ENCODE data around the gene P2RX4. TPM values are rescaled to one million over a fixed set of nuclear protein-coding genes. Genes with fewer than 3 reads are reported as not detected.

The P2RX4 gene
- total and polyA plus RNA-seq, 2 of the 4 experiments (the other 2 are of a cell fraction): 9.5 to 12.6 TPM

DNA sequence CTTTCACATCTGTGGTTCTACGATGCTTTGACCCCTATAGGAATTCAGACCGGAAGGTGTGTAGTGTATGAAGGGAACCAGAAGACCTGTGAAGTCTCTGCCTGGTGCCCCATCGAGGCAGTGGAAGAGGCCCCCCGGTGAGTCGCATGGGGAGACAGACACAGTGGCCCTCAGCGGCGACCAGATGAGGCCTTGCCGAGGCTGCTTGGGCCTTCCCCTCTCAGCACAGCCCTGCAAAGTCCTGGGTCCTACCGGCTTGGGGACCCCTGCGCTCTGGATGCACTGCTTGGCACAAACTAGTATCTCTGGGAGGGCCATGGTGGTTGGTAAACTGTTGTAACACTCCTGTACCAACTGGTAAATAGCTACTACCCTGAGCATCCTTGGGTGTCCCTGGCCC is 47.5 kb upstream of the P2RX4 start (continued):
- TF ChIP-seq, protein P1, sequence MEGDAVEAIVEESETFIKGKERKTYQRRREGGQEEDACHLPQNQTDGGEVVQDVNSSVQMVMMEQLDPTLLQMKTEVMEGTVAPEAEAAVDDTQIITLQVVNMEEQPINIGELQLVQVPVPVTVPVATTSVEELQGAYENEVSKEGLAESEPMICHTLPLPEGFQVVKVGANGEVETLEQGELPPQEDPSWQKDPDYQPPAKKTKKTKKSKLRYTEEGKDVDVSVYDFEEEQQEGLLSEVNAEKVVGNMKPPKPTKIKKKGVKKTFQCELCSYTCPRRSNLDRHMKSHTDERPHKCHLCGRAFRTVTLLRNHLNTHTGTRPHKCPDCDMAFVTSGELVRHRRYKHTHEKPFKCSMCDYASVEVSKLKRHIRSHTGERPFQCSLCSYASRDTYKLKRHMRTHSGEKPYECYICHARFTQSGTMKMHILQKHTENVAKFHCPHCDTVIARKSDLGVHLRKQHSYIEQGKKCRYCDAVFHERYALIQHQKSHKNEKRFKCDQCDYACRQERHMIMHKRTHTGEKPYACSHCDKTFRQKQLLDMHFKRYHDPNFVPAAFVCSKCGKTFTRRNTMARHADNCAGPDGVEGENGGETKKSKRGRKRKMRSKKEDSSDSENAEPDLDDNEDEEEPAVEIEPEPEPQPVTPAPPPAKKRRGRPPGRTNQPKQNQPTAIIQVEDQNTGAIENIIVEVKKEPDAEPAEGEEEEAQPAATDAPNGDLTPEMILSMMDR (conservative IDR thresholded peaks at IDR 0.05; ENCODE audit: low read depth, low read length): no peak
- no peak for TF ChIP-seq CHD1 (IDR thresholded peaks at IDR 0.05; ENCODE audit: low read depth, low read length)

DNA sequence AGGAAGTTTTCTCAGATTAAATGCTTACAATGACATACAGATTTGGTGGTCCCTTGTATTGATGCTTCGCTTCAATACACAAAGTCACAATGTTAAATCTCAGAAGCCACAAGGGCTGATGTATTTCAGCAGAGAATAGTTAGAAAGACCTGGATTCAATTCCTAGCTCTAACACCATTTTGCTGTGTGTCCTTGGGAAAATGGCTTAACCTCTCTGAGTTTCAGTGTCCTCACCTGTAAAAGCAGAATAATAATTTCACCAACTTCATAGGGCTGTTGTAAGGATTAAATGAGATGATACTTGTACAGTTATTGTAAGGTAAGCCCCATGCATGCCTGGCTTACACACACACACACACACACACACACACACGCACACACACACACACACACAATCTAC is 46.9 kb upstream of the P2RX4 start:
- H3K9me3 ChIP-seq (ENCODE audit: control insufficient read depth, insufficient read depth, low read length): peaks cover 5% of the 10 kb centered on the region
- H3K79me1 ChIP-seq (ENCODE audit: low read depth in 1 of 2, low read length in 2 of 2): no peaks in the 10 kb centered on the region
- H4K5ac ChIP-seq (ENCODE audit: low read depth, low read length): no peak overlapping the region
- no peak for ATAC-seq (ENCODE audit: low read depth)
- H2BK5ac ChIP-seq (ENCODE audit: low read depth, low read length, poor library complexity, severe bottlenecking): no peak overlapping the region
- intact Hi-C loops (cut with micrococcal nuclease): no loop called here
- H4K8ac ChIP-seq (ENCODE audit: low read depth in 2 of 2, low read length in 2 of 2): no peak overlapping the region
- H3K4me3 ChIP-seq (ENCODE audit: insufficient read depth, low read depth, low read length): no peak overlapping the region
- no peak overlapping the region for H4K91ac ChIP-seq (ENCODE audit: insufficient read depth, low read depth, low read length)
- no peak overlapping the region for H3K4ac ChIP-seq (ENCODE audit: low read depth, low read length)
- DNase-seq: no peak
- H2BK15ac ChIP-seq (ENCODE audit: low read depth, low read length): no peak overlapping the region
- H2BK20ac ChIP-seq (ENCODE audit: low read depth, low read length): no peak overlapping the region
- H3K4me1 ChIP-seq (ENCODE audit: control insufficient read depth, insufficient read depth, low read length): no peaks in the 10 kb centered on the region
- in situ Hi-C loops (cut with MboI; ENCODE audit: low sequenced_read_pairs): no loop called here
- H3K56ac ChIP-seq (ENCODE audit: extremely low read depth, insufficient read depth, low read length): no peak overlapping the region
- H3K14ac ChIP-seq (replicated peaks; ENCODE audit: low read depth, low read length): no peak overlapping the region
- H3K27ac ChIP-seq (ENCODE audit: insufficient read depth, low read length): no peak overlapping the region
- peaks cover 10% of the 10 kb centered on the region for H3K27me3 ChIP-seq (ENCODE audit: control insufficient read depth, insufficient read depth, low read length)
- no peak overlapping the region for H3K9ac ChIP-seq (ENCODE audit: low read depth, low read length)
- CTCF ChIA-PET: no interaction called here
- dilution Hi-C loops (cut with HindIII; ENCODE audit: low sequenced_read_pairs, unreplicated experiment): no loop called here
- H2AK5ac ChIP-seq (ENCODE audit: low read depth, low read length): no peak overlapping the region
- no peak overlapping the region for H2BK120ac ChIP-seq (ENCODE audit: low read depth, low read length)
- H3K23ac ChIP-seq (ENCODE audit: low read depth, low read length): no peak overlapping the region
- no peaks in the 10 kb centered on the region for H4K20me1 ChIP-seq (ENCODE audit: insufficient read depth, low read length)
- no peaks in the 10 kb centered on the region for H3K36me3 ChIP-seq (ENCODE audit: control insufficient read depth, insufficient read depth, low read length)
- H3K9me1 ChIP-seq (ENCODE audit: insufficient read depth, low read length): no peaks in the 10 kb centered on the region
- H2AK9ac ChIP-seq (replicated peaks; ENCODE audit: low read depth, low read length, poor library complexity): no peak overlapping the region
- no peak overlapping the region for H3K18ac ChIP-seq (ENCODE audit: low read depth, low read length)
- no TSS peak for BruUV-seq (replicated peaks)
- H2AFZ ChIP-seq (replicated peaks; ENCODE audit: low read length, poor library complexity): no peak overlapping the region
- no CpG with 5 or more reads among the region's 2 CpGs for WGBS, 2 experiments (ENCODE audit: extremely low coverage in 2 of 2, insufficient read length in 1 of 2)
- H3K4me2 ChIP-seq (ENCODE audit: low read depth, low read length): no peak overlapping the region
- TF ChIP-seq MAZ (IDR thresholded peaks at IDR 0.05; ENCODE audit: borderline replicate concordance, low read depth, low read length) (no peak), BHLHE40 (IDR thresholded peaks at IDR 0.05; ENCODE audit: low read depth, low read length) (no peak), RFX5 (IDR thresholded peaks at IDR 0.05; ENCODE audit: low read depth, low read length) (no peak)
- TF ChIP-seq, protein P2, sequence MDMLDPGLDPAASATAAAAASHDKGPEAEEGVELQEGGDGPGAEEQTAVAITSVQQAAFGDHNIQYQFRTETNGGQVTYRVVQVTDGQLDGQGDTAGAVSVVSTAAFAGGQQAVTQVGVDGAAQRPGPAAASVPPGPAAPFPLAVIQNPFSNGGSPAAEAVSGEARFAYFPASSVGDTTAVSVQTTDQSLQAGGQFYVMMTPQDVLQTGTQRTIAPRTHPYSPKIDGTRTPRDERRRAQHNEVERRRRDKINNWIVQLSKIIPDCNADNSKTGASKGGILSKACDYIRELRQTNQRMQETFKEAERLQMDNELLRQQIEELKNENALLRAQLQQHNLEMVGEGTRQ (IDR thresholded peaks at IDR 0.05; ENCODE audit: low read depth, low read length): no peak
- TF ChIP-seq, protein P3, sequence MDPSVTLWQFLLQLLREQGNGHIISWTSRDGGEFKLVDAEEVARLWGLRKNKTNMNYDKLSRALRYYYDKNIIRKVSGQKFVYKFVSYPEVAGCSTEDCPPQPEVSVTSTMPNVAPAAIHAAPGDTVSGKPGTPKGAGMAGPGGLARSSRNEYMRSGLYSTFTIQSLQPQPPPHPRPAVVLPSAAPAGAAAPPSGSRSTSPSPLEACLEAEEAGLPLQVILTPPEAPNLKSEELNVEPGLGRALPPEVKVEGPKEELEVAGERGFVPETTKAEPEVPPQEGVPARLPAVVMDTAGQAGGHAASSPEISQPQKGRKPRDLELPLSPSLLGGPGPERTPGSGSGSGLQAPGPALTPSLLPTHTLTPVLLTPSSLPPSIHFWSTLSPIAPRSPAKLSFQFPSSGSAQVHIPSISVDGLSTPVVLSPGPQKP (IDR thresholded peaks at IDR 0.05; ENCODE audit: borderline replicate concordance, low read depth, low read length): no peak
- TF ChIP-seq, protein P1 (conservative IDR thresholded peaks at IDR 0.05; ENCODE audit: low read depth, low read length): no peak
- POLR2A ChIA-PET (ENCODE audit: unreplicated experiment): no interaction called here
